NCI-H1417 (cell line): Measurements from ENCODE around the gene PTGR3.

Experiments
- DNase-seq, 3 experiments: peaks; one replicate each; lab custom pipeline; 2025; lab: John Stamatoyannopoulos, UW

Gene PTGR3

DNA sequence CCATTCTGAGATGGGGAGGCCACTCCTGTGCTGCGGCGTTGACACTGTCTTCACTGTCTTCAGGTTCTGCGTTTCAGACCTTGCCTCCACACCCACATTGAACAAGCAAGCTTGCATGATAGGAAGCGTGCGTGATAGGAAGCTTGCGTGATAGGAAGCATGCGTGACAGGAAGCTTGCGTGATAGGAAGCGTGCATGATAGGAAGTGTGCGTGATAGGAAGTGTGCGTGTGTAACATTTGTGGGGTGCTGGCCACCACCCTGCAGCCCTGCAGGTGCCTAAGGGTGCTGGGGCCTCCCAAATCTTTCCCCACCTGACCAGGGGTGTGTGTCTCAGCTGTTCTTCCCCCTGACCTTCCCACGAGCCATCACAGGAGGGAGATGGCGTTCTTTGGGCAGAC is 27.0 kb upstream of the PTGR3 start:
- no peak for DNase-seq

GRCh38 chr18:75234901-75235300 is 26.0 kb upstream of the PTGR3 start:
- DNase-seq = no peak

GRCh38 chr18:75231053-75231406 is 22.1 kb upstream of the PTGR3 start:
- peak in 2 of 3 experiments; percentile 72 to 81 for DNase-seq

DNA sequence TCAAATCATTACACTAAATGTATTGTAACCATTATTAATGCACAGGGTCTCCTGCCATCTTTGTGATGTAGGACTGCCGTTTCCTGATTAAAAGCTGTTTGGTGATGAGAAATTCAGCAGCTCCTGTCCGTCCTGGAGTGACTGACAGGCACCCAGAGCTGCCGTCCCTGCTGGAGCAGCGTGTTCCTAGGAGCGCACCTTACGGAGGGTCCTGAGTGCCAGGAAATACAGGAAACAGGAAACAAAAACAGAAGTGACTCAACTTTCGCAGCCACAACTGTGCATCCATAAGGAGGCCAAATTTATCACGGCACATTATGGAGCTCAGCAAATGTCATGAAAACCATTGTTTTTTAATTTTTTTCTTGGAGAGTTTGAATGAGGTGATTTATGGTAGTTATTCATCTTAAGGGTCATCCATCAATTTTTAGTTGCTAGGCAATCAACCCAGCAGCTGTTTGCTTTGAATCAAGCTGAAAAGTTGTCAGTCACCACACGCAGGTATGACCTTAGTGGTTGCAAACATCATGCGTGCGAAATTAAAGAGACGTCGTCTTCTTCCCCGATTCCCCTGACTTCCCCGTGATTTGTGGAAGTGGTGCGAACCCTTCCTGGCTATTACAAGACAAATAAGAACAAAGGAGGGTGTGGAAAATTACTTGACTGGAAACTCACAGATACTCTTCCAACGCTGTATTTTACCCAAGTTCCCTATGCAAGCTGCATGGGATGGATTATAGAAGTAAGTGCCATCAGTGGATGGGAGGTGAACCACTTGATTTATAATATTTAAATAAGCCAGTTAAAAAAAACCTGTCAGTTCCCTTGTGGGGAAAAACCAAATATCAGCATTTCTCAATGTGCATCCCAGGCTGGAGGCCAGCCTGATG is 21.5 kb upstream of the PTGR3 start:
- DNase-seq = peak; percentile 66 to 96 (median 91)

DNA sequence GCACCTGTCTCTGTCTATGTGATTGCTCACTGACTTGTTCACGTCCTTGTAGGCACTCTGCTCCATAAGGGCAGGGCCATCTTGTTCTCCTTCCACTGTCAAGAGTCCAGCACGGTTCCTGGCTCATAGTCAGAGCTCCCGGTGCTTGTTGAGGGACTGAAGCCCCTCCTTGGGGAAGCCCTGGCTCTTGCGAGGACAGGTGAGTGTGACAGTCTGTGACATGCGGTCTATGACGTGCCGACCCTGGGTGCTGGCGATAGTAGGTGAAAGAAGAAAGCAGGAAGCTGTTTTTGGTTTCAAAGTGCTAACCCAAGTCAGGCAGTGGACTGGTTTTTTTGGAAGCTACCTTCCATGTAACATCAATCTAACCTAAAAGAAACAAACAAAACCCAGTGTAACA is 20.5 kb upstream of the PTGR3 start:
- DNase-seq = no peak

DNA sequence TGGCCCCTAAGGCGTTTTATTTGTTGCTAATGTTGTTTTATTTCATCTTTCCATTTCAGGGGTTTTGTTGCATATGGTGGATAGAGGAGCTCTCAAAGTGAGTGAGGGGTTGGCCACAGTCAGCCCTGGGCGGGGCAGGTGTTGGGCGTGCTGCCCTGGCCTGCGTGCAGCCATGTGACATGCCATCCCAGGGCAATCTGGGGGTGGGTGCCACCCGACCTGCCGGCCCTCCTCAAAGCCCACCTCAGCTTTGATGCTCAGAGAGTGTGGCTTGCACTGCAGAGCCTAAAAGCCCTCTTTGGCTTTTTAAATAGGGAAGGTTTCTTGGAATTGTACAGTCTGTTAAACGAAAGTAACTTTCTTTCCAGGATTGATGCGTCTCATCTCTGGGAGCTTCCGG is 20.0 kb upstream of the PTGR3 start:
- DNase-seq = no peak

DNA sequence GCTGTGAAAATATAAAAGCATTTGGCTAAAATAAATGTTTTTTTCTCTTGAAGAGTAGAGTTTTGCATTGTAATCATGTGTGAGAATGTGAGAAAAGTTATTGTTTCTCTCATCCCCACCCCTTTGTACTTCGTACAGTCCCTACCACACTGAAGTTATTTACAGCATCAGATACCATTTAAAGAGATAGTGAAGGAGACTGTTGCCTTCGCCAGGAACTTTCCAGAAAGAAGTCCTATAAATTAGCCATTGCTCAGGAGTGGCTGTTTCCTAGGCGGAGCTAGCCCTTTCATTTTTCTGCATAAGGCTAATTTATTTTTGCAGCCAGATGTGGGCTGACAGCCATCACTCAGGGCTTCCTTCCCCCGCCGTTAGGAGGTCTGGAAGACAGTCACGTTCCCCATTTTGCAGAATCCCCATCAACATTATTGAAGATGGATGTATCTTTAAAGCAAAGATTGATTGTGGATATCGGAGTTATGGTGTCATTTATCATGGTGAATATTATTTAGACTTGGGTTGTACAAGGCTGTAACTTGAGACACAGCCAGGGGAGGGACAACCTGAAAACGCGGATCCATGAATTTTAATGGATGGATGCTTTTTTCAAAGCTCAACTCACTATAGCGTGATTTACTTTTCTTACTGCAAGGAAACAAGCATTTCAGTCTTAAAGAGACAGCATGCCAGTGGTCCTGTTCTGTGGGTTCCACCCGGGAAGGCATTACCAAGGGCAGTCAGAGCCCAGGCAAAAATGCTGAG is 18.8 kb upstream of the PTGR3 start:
- DNase-seq = peak in 1 of 3 experiments; percentile 37

DNA sequence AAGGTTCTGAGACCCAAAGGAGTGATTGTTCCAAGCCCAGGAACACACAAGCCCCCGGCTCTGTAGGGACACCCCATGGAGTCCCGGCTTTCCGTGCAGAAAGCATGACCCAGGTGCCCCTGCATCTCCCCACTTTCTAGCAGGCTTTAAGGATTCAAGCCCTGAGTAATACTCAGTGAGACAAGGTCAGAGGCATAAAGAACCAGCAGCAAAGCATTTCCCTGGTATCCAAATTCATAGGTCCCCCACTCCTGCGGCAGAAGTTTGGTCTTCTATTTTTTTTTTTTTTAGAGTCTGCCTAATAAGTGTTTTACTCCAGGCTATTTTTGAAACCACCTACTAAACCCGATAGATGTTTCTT is 18.0 kb upstream of the PTGR3 start:
- no peak for DNase-seq

DNA sequence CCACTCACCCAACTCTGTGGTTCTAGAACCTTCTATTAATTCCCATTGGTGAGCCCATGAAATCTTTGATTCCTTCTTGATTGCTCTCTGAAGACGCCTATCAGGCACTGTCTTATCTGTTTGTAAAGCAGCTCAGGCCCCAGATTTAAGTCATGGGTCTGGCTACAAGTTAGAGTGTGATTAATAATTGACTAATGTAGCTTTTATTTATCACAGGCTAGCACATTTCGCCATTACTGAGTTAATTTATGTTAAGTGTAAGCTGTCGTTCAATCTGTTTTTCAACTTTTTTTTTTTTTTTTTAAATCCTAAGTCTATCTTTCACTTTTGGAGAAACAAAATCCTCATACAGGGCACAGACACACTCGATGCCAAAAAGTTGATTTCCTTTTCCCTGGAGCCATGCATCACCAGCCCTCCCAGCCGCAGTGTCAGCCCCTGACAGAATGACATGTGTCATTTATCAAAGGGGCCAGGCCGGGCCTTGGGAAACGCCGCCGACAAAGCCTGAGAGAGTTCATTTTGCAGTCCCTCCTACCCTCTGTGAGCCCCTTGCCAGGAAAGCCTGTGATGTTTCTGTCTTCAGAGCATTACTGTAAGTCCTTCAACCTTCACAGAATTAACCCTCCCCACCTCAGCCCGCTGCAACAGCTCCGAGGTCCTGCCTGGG is 17.5 kb upstream of the PTGR3 start:
- no peak for DNase-seq

- peak; percentile 74 to 96 (median 82) for DNase-seq
These were observed 14.9 kb upstream of the PTGR3 start for GRCh38 chr18:75223687-75224347.

- DNase-seq = no peak
These were observed 13.5 kb upstream of the PTGR3 start for GRCh38 chr18:75222407-75222806.

GRCh38 chr18:75221897-75222296 is 13.0 kb upstream of the PTGR3 start:
- DNase-seq = peak in 1 of 3 experiments; percentile 33

DNA sequence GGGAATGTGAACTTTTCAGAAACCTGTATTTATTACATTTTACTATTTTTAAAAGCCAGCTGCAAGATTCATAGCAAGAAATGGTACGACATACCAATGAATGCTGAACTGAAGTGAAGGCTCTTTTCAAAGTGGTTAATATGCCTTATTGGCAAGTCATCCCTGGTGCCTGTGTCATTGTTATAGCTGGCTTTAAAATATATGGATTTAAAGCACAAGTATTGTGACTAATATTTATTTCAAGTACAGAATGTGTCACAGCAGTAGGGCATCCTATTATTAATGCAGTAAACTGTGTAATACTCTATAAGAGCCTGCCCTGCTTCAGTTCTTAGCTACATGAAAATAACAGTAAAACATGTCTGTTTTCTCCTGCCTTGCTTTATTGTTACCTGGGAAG is 12.5 kb upstream of the PTGR3 start:
- peak in 1 of 3 experiments; percentile 32 for DNase-seq

DNA sequence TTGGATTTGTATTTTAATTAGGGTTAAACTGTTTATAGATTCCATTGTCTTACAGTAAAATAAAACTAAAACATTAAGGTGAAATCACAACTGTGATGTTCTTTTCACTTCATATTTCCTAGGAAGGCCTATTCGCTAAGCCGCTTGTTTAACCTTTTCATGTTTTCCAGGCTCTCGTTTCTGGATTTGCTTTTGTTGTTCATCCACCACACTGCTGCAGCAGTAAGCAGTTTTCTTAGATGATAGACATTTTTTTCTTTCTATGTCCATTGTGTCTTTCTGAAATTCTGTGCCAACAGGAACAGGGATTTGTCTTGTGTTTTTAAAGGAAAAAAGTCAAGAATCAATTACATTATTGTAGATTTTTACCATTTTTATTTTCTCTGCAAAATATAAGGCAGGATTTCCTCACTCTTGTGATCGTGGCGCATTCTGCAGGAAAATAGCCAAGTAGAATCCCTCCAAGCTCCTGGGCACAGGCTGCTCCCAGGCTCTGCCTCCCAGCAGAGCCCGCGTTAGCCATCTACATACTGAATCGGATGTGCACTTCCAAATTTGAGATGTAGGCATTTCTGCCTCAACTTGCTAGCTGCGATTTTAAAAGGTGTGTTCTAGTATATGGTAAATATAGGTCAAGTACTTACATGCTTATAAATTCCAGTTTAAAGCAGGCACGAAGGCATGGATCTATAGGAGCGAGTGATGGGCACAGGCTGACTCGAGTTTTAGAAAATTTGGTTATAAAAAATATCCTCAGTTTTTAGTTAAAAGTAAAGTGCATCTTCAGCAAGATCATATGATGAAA is 11.8 kb upstream of the PTGR3 start:
- peak in 1 of 3 experiments; percentile 52 for DNase-seq

DNA sequence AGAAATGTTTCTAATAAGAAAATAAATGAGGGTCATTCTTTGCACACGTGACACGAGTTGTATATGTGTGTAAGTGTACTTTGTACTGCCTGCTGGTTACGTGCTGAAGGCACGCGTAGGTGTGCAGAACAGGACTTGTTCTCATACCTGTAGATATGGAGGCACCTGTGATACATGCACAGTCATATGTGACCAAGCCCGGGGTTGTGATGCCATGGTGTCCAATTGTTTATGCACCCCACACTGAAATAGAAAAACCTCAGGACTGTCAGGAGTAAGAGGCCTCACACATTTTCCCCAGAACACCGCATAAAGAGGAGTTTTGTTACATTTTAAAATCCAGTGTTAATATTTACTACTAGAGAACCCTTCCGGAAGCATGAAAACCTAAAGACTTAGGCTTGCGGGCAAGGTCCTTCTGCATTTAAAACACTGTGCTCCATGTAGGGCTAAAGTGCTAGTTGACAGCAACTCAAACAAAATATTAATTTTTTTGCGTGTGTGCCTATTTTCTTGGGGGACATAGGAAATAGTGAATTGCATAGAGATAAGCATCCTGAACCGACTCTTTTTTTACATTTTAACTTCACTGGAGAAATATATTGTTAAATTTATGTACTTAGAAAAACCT is 10.9 kb upstream of the PTGR3 start:
- DNase-seq = no peak

DNA sequence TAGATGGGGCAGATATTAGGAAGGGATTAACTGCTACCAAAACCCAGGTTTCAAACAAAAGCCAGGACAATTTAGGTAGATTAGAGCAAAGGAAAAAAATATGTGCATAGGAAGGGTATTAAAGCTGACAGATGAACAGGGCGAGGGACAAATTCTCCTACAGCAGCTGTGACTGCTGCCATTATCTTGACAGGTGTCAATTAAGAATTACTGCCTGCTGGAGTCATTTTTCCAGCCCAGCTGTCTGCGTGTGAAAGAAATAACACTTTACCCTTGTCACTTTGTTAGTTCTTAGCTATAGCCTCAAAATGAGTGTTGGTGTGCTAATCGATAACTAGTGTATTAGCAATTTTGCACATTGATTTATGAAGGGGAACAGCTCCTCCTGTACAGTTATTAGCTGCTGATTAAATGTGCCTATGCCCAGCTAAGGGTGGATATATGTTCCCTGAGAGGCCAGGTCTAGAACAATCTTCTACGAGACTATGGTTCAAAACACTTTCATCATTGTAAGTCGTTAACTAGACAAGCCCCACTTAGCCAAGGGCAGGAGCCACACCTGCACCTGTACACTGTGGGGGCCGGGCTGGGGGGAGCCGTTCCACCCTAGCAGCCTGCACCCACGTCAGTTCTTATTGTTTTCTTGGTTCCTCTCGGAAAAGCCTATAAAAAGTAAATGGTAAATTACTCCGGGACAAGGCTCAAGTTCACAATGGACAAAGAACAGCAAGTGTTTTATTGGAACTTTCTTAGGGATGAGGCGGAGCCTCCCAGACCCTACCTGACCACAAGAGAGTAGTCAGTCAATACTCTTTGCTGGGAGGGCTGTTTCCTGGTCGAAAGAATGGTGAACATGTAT is 9.4 kb upstream of the PTGR3 start:
- DNase-seq = peak; percentile 61 to 92 (median 82)

- DNase-seq = no peak
These were observed 8.2 kb upstream of the PTGR3 start for GRCh38 chr18:75216911-75217689.

GRCh38 chr18:75216212-75216910 is 7.4 kb upstream of the PTGR3 start:
- no peak for DNase-seq
